Adipose tissue (tissue), 3 donors: ENCODE results near the gene CAND2. TPM values are rescaled to one million over a fixed set of nuclear protein-coding genes. Genes with fewer than 3 reads are reported as not detected.
"Not testable (repeated sequence)": the region's sequence is repeated elsewhere in the genome, so short reads cannot be mapped to it uniquely, and the experiment has no call there.

ENCODE experiments used
- H3K27ac ChIP-seq: one replicate; pipeline ENCODE4 v1.5.1; 2013; ENCODE audit warnings: low read depth, low read length
- WGBS, 3 donors: extraction: QIAGEN DNeasy Blood & Tissue Kit; methylation state at CpG; one replicate each; pipeline ENCODE4 v1.1.7; 2013; 5-methylcytosine and 5-hydroxymethylcytosine counted together
- polyA plus RNA-seq, 3 donors: library from polyadenylated mRNA; stranded (reverse); fragments of 200-250 nt; gene quantifications; one replicate each; pipeline ENCODE4 v1.2.3, GENCODE V29; 2013
- donor health status: healthy with polysubstance abuse.
- donor health status: Bipolar disorder and iron deficiency.
- donor health status: healthy.

Gene CAND2
- polyA plus RNA-seq, 3 donors = 0.79 to 2.0 (median 1.1) TPM

GRCh38 chr3:12768579-12769527 lies 27.6 kb upstream of the CAND2 start:
- no peak overlapping the region for H3K27ac ChIP-seq
- WGBS, 3 donors = 84 to 88% (median 87%) methylated on average over 30 to 51 of the region's 54 CpGs

DNA sequence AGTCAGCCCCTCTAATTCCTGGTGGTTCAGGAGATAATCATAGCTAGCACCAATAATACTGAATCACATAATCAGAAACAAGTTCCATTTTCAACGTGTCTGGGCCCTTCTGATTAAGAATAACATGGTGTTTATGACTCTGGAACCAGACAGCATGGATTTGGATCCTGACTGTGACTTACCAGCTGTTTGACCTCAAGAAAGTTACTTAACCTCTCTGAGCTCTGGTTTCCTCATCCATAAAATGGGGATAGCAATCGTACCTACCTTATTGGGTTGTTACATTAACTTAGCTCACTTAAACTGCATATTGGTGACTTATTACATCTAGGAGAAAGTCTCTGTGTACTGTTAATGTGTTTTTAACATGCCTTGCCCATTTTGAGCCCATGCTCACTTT lies 26.7 kb upstream of the CAND2 start:
- WGBS, 3 donors = 79 to 83% (median 81%) methylated on average over 2 of the region's 2 CpGs
- H3K27ac ChIP-seq = no peak overlapping the region

GRCh38 chr3:12771236-12771635 lies 25.2 kb upstream of the CAND2 start:
- H3K27ac ChIP-seq = no peak overlapping the region
- WGBS, 3 donors = 90 to 96% (median 93%) methylated on average over 8 to 9 of the region's 9 CpGs

GRCh38 chr3:12772462-12772861 lies 24.0 kb upstream of the CAND2 start:
- 60 to 91% (median 87%) methylated on average over 5 of the region's 5 CpGs for WGBS, 3 donors

DNA sequence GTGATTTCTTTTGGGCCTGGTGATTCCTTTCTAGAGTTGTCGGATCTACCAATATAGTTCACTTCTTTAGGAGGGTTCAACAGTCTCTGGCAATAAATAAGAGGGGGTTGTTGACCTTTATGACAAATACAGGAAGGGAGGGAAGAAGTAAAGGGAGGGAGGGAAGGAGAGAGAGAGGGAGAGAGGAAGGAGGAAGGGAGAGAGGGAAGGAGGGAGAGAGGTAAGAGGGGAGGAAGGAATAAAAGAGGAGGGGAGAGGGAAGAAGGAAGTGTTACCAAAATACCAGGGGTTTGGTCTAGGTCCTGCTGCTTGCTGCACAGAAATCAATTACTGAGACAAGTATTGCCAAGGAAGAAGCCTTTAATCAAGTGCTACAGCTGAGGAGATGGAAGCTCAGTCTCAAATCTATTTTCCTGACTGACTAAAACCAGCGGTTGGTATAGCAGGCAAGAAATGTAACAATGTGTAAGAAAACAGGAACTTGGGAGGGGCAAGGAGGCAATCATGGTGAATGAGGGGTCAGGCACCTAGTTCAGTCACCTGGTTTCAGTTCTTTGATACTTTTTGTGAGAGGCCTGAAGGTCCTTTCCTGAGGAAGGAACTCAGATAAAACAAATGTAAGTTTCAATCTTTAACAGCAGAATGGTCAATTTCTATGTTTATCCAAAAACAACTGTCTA lies 23.3 kb upstream of the CAND2 start:
- H3K27ac ChIP-seq = no peak overlapping the region
- WGBS, 3 donors = 44 to 63% (median 47%) methylated on average over 2 of the region's 2 CpGs

More at GRCh38 chr3:12772462-12772861, 24.0 kb upstream of the CAND2 start:
- H3K27ac ChIP-seq = no peak overlapping the region

DNA sequence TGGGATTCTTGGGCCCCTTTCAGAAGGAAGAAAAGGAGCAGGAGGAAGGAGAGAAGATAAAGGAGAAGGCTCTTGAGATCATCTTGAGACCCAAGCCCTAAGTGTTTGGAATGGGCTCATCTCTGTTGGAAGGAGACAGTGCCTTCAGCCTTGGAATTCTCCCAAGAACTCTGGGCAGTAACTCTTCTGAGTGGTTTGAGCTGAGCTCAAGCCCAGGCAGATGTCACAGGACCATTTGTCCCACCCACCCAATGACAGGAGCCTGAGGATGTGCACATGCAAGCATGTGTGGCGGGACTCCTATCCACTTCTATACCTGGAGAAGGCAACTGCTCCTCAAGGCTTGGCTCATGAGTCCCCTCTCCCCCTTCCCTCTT lies 22.8 kb upstream of the CAND2 start:
- no peak overlapping the region for H3K27ac ChIP-seq
- WGBS, 3 donors = 92 to 96% (median 95%) methylated on average over 1 of the region's 1 CpG

DNA sequence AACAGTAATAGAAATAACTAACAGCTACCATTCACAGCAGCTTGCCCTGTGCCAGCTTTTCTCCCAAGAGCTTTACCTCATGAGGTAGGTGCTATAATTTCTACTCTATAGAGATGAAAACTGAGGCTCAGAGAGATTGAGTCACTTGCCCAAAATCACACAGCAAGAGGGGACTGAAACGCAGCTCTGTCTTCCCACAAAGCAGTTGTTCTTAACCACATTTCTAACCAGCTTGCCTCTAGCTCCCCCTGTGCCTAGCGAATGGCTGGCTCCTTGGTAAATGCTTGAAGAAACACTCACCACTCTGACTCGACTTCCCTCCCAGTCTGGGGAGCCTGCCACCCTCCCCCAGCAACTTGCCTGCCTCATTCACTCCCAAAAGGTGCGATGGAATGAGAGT lies 21.9 kb upstream of the CAND2 start:
- WGBS, 3 donors = 70 to 82% (median 78%) methylated on average over 4 of the region's 4 CpGs

GRCh38 chr3:12775226-12775625 lies 21.3 kb upstream of the CAND2 start:
- 40 to 89% (median 65%) methylated on average over 1 of the region's 1 CpG for WGBS, 3 donors
- no peak overlapping the region for H3K27ac ChIP-seq

More for the DNA sequence above, 21.9 kb upstream of the CAND2 start:
- H3K27ac ChIP-seq = no peak overlapping the region

- 61 to 80% (median 76%) methylated on average over 6 of the region's 6 CpGs for WGBS, 3 donors
- not testable (repeated sequence) for H3K27ac ChIP-seq
These were observed 20.5 kb upstream of the CAND2 start for GRCh38 chr3:12775970-12776369.

- H3K27ac ChIP-seq = no peak overlapping the region
- WGBS, 3 donors = 64 to 71% (median 70%) methylated on average over 4 of the region's 4 CpGs
These were observed 19.3 kb upstream of the CAND2 start for GRCh38 chr3:12777171-12777570.

- 60 to 76% (median 62%) methylated on average over 4 of the region's 4 CpGs for WGBS, 3 donors
- H3K27ac ChIP-seq = no peak overlapping the region
These were observed 15.7 kb upstream of the CAND2 start for GRCh38 chr3:12780751-12781150.

DNA sequence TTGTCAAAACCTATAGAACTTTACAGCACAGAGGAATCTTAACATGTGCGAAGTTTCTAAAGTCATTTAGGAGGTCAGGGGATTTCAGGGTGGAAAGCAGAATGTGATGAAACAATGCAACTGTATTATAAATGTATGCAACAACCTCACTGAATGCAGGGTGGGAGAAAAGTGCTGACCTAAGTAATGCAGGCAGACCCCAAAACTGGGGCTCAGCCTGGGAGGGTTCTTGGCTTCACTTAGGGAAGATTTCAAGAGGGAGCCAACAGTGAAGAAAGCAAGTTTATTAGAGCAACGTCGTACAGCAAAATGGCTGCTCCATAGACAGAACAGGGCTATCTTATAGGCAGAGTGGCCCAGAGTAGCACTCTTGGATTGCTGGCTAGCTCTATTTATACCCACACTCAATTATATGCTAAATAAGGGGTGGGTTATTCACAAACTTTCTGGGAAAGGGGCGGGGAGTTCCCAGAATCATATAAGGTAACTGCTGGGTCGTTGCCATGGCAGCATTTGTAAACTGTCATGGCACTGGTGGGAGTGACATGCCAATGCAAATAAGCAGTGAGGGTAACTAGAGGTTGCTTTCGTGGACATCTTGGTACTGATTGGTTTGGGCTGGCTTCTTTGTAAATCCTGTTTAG lies 14.2 kb upstream of the CAND2 start:
- WGBS, 3 donors = 63 to 74% (median 68%) methylated on average over 6 of the region's 6 CpGs

GRCh38 chr3:12785096-12785495 lies 11.4 kb upstream of the CAND2 start:
- WGBS, 3 donors = 63 to 71% (median 65%) methylated on average over 4 of the region's 4 CpGs
- no peak overlapping the region for H3K27ac ChIP-seq

More for the DNA sequence above, 14.2 kb upstream of the CAND2 start:
- H3K27ac ChIP-seq = no peak overlapping the region

GRCh38 chr3:12787346-12787745 lies 9.1 kb upstream of the CAND2 start:
- 51 to 77% (median 54%) methylated on average over 8 to 9 of the region's 9 CpGs for WGBS, 3 donors
- H3K27ac ChIP-seq = not testable (repeated sequence)

DNA sequence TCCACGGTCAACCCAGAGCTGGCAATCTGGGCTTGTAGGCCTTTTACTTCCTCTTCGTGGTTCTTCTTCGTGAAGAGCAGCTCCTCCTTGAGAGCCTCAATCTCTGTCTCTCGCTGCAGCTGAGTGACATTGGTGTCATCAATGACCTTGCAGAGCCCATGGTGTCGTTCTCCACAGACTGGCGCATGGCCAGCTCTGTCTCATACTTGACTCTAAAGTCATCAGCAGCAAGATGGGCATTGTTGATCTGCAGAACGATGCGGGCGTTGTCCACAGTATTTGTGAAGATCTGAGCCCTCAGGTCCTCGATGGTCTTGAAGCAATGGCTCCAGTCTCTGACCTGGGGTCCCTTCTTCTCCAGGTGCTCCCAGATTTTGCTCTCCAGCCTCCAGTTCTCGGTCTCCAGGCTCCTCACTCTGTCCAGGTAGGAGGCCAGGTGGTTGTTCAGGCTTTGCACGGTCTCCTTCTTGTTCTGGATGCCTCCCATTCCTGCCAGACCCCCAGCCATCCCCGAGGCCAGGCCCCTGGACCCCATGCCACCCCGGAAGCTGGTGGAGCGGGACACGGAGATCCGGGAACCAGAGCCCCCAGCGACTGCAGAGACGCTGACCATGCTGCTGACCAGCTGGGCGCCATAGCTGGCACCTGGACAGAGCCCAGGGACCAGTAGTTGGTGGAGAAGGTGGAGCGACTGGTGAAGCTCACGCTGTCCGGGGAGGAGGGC lies 8.4 kb upstream of the CAND2 start:
- not testable (repeated sequence) for H3K27ac ChIP-seq
- 82 to 90% (median 86%) methylated on average over 23 of the region's 23 CpGs for WGBS, 3 donors

DNA sequence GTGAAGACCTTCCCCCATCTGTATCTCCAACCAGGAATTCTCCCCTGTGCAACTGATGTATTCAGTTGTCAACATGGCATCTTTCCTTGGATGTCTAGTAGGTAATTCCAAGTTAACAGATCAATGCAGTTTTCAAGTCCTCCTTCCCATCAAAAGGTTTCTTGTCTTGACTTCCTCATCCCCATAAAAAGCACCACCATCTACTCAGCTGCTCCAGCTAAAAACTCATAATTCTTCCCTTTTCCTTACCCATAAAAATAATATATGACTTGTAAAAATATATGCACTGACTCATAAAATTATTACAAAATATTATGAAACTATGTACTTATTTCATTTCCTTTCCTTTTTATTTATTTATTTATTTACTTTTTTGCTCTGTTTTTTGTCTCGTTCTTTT lies 5.0 kb upstream of the CAND2 start:
- WGBS, 3 donors = 65 to 88% (median 78%) methylated on average over 1 of the region's 1 CpG

GRCh38 chr3:12793701-12794100 lies 2.8 kb upstream of the CAND2 start:
- WGBS, 3 donors = 83 to 89% (median 83%) methylated on average over 5 of the region's 5 CpGs

More for the DNA sequence above, 5.0 kb upstream of the CAND2 start:
- no peak overlapping the region for H3K27ac ChIP-seq

GRCh38 chr3:12797124-12797891 lies 828 bp downstream of the CAND2 start:
- H3K27ac ChIP-seq = no peak overlapping the region
- 64 to 70% (median 69%) methylated on average over 11 to 15 of the region's 17 CpGs for WGBS, 3 donors

More at GRCh38 chr3:12793701-12794100, 2.8 kb upstream of the CAND2 start:
- H3K27ac ChIP-seq = no peak overlapping the region
